Right ventricle myocardium superior (tissue), 1 donor: ENCODE measurements around the gene KCNC1. TPM values are rescaled to one million over a fixed set of nuclear protein-coding genes. Genes with fewer than 3 reads are reported as not detected.

Experiments
- ATAC-seq: fragments of 200-7000 bp; cut with Tn5 transposase; one replicate; pipeline ENCODE4 v1.9.1; 2020; ENCODE audit warnings: mild to moderate bottlenecking; ENCODE audit not compliant: poor library complexity
- DNase-seq: peaks from one replicate; pipeline ENCODE4 v3.0.0-alpha.2; 2020
- intact Hi-C: fragments of 100-400 bp; cut with DNase I; formaldehyde crosslinking; loops from one replicate; pipeline ENCODE4 v1.11.2; 2022
- total RNA-seq: library from RNA; stranded (reverse); fragmentation: NEBNext Ultra II Directional; extraction: Animal tissue kit (Norgen Biotek cat#: 25700); gene quantifications from one replicate; pipeline ENCODE4 v1.2.1, GENCODE V29; 2021
- donor health status: DM: no; HTN: yes; CAD: no; lungs with severe emphysema.

KCNC1 gene
- total RNA-seq, 1 donor from 2014 or later: not detected

- no peak for DNase-seq
- intact Hi-C loops: no loop called here
- no peak for ATAC-seq
These were observed 32.8 kb downstream of the KCNC1 start for GRCh38 chr11:17767301-17767885.

DNA sequence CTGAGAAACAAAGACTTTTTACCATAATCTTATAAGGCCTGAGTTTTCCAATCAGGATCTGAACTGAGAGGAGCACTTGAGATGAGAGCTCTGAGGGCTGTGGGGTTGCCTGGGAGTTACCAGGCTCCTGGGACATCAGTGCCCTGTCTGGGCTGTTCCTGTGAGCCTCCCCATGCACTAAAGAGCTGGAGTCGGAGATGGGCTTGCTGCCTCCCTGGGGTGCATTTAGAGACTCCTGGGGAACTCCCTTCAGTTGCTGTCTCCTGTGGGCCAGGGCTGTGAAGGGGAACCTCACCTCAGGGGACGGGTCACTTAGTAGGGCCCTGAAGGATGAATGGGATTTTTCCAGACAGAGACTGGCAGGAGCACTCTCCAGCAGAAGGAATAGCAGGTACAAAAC lies 33.3 kb downstream of the KCNC1 start:
- intact Hi-C loops: no loop called here
- no peak for ATAC-seq
- no peak for DNase-seq

- DNase-seq: no peak
- intact Hi-C loops: no loop called here
- ATAC-seq: no peak
These were observed 34.0 kb downstream of the KCNC1 start for GRCh38 chr11:17768547-17768946.

DNA sequence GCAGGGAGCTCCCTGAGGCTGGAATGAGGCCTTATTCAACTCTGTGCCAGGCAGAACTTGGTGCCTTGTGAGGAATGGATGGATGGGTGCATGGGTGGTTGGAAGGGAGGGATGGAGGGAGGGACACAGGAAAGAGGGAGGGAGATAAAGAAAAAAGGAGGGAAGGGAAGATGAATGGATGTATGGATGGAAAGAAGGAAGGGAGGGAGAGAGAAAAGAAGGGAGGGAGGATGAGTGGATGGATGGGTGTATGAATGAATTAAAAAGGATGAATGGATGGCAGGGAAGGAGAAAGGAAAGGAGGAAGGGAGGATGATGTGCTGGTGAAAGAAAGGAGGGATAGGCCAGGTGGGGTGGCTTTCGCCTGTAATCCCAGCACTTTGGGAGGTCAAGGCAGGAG lies 34.6 kb downstream of the KCNC1 start:
- ATAC-seq: no peak
- intact Hi-C loops: no loop called here
- DNase-seq: no peak

DNA sequence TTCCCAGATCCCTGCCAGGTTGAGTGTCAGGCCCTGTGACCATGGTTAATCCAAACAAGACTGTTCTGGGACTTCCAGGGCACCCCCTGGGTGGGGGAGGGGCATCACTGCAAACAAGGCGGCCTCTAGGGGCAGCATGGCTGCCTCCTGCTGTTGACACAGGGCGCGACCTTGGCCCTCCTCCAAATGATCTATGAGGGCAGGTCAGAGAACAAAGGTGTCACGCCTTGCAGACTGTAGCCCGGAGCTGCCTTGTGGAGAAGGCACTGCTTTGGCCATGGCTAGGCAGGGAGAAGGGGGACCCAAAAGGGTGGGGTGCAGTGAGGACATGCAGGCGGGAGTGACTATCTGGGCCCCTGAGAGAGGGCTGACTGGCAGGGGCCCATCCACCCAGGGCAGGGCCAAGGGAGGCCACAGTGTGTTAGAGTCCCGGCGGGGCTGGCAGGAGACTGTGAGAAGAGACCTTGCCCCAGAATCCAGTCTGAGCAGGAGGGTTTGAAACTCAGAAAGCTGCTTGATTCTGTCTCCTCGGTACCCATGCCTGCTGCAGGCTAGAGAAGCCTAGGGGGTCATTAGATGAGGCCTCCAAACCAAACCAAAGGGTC lies 35.6 kb downstream of the KCNC1 start:
- ATAC-seq: peak; percentile 26
- intact Hi-C loops: no loop called here
- DNase-seq: no peak

- ATAC-seq: no peak
These were observed 36.3 kb downstream of the KCNC1 start for GRCh38 chr11:17770917-17771316.

DNA sequence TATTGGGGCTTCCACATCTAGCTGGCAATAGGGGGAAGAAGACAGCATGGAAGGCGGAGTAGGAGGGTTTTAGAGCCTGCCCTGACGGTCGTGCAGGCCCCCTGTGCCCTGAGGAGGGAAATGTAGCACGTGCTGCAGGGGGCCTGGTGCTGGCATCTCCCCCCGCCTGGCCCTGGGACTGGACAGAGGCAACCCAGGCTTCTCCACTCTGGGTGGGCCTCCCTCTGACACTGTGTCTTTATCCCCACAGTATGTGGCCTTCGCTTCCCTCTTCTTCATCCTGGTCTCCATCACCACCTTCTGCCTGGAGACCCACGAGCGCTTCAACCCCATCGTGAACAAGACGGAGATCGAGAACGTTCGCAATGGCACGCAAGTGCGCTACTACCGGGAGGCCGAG lies 36.8 kb downstream of the KCNC1 start:
- intact Hi-C loops: no loop called here
- ATAC-seq (no peak), DNase-seq (no peak)

More at GRCh38 chr11:17770917-17771316, 36.3 kb downstream of the KCNC1 start:
- intact Hi-C loops: no loop called here
- no peak for DNase-seq

DNA sequence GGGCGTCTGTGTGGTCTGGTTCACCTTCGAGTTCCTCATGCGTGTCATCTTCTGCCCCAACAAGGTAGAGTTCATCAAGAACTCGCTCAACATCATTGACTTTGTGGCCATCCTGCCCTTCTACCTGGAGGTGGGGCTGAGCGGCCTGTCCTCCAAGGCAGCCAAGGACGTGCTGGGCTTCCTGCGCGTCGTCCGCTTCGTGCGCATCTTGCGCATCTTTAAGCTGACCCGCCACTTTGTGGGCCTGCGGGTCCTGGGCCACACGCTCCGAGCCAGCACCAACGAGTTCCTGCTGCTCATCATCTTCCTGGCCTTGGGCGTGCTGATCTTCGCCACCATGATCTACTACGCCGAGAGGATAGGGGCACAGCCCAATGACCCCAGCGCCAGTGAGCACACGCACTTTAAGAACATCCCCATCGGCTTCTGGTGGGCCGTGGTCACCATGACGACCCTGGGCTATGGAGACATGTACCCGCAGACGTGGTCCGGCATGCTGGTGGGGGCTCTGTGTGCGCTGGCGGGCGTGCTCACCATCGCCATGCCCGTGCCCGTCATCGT lies 37.3 kb downstream of the KCNC1 start:
- intact Hi-C loops: no loop called here
- DNase-seq (no peak), ATAC-seq (no peak)

DNA sequence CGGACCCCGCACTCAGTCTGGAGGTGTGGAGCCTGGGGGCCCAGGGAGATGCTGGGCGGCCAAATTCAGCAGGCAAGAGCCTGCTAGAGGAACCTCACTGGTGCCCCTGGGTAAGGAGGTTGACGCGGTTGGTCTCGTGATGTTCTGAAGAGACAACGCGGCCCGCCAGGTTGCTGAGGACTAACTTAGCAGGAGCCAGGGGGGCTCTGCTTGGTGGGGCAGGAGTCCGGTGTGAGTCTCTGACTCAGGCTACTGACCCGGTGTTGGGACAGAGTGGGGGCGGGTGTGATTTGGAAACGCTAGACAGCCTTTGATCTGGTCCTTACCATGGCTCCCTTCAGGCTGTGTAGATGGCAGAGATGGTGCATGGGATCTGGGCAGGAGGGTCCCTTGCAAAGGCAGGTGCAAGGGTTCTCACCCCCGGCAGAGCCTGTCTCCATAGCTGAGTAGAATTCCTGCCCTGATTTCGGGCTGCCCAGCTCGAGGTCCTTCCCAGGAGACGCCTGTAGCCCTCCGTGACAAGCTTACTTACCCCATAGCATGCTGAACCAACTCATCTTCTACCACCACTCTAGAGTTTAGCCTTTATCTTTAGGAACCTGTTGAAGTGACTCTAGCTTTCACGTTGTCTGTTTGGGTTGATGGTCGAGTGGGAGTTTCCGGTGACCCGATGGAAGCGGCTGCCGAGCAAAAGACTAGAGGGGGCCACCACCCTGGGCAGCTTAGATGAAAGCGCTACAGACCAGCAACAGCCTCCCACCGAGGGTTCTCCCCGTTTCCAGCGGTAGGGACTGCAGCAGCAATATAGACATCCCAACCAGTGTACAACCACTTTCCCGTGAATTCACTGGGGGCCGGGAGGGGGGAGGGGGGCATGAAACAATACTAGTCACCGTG lies 38.4 kb downstream of the KCNC1 start:
- intact Hi-C loops: no loop called here
- no peak for DNase-seq
- ATAC-seq: no peak

- intact Hi-C loops: no loop called here
- no peak for ATAC-seq
- DNase-seq: no peak
These were observed 39.1 kb downstream of the KCNC1 start for GRCh38 chr11:17773674-17774073.

DNA sequence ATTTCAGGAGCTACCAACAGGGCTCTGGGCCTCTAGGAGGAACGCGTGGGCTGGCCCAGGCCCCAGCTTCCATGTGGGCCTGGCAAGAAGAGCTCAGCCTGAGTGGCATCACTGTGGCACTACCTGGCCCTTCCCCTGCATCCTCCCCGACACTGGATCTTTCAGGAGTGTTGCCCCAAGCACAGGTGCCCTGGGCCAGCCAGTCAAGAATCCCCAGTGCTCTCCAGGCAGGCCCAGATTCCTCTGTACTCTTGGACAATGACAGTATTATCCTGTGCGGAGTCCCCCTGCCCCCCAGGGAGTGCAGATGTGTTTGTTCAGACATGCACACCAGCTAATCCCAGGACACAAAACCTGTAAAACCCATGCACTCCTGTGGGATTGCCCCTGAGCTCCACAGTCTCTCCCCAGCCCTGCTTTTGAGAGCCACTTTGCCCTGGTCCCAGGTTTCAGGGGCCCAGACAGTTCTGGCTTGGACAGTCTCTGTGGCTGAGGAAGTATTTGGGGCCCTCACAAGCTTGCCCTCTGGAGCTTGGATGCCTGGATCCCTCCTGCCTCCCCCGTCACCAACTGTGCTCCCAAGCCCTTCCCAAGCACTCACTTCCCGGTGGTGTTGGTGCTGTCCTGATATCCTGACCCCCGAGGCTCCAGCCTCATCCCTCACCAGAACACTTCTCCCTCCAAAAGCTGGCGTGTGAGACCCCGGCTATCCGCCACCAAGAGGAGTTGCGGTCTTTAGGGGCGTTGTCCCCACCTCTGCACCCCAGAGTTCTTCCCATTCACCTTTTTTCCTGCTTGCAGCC lies 39.9 kb downstream of the KCNC1 start:
- intact Hi-C loops: no loop called here
- no peak for ATAC-seq
- no peak for DNase-seq

DNA sequence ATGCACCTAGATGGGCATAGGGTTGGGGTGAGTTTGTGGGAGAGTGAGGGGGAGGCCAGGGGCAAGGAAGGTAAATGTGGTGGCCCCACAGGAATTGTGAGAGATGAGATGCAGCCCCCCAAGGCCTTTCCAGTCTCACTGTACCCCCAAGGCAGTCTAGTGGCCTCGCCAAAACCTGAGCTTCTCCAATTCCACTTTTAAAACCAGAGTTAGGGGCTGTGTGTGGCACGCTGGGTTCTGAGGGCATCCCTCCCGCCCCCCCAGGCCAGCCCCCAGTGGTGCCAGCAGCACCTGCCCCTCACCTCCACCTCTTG lies 40.4 kb downstream of the KCNC1 start:
- intact Hi-C loops: no loop called here
- ATAC-seq (no peak), DNase-seq (no peak)

DNA sequence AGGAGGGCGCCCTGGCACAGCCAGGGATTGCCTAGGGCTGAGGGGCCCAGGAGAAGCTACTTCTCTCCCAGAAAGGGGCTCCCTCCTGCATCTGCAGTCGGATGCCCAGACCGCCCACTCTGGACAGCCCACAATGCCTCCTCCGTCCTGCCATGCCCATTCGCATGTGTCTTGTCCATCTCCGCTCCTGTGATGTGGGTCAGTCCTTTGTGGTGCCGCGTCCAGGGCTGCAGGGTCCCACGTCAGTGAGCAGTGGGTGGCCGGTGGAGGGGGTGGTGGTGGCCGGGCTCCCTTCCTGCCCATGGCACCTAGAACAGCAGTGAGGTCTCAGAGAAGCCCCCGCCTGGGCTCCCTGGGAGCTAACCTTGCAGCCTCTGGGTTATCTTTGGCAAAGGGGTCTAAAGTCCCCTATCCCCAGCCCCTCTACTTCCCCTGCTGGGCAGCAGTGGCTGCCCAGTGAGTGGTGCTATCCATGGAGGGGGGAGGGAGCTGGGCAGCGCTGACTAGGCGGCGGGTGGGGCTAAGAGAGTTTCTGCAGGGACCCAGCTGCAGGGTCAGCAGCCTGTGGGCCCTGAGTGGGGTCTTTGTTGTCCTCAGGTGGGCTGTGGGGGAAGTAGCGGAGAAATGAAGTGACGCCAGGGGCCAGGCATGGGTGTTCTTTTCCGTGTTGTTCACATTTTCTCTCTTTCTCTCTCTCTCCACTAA lies 41.1 kb downstream of the KCNC1 start:
- ATAC-seq: no peak
- intact Hi-C loops: no loop called here
- DNase-seq: no peak

DNA sequence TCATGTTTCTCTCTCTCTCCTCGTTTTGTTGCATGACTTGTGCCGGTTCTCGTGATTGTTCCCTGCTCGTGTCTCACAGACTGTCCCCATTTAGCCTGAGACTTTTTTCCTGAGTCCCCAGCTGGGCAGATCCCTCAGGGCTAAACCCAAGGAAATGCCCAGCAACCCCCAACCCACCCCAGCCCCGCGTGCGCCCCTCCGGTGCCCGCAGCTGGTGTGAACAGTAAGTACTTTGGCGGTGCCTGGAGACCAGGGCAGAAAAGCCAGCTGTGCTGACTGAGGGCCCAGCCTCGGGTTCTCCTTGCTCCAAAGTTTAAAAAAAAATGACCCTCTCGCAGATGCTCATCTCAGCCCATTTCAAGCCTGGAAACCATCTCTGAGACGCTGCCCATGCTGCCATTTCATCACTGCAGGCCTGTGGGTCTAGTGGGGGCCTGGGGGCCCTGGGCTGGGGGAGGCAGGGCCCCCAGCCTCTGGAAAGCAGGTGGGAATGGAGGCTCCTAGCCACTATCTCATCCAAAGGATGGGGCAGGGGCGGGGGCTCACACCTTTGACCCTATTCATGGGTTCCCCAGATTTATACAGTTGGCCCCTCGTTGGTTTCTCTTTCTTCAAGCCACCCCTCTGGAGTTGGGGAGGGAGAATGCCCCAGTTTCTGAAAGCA lies 41.8 kb downstream of the KCNC1 start:
- intact Hi-C loops: no loop called here
- DNase-seq (no peak), ATAC-seq (no peak)

DNA sequence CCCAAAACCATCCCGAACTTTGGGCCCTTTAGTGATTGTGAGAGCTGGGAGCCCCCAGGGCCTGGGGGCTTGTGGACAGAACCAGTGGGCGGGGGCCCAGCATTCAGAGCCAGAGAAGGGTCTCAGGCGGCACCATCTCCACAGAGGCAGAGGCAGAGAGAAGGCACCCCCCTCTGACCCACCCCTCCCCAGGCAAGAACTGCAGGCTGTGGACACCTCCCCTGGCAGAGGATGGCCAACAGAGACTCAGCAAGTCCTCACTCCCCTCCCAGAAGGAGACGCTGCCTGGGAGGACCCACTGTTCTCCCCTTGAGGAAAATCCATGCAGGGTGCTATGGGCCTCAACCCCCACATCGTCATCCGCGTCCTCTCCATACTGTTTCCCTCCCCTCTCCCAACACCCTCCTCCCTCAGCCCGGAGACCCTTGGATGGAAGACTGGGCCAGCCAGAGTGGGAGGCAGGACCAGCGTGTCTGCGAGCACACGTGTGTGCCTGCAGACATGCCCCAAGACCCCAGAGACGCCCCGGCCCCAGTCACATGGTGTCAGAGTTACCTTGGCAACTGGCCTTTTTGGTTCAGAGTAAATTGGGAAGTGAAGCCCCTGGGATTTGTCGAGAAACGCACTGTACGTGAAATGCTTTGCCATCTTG lies 42.6 kb downstream of the KCNC1 start:
- intact Hi-C loops: no loop called here
- no peak for ATAC-seq
- no peak for DNase-seq

GRCh38 chr11:17777738-17778091 lies 43.1 kb downstream of the KCNC1 start:
- intact Hi-C loops: no loop called here
- DNase-seq: no peak
- ATAC-seq: no peak

- intact Hi-C loops: no loop called here
- ATAC-seq (no peak), DNase-seq (no peak)
These were observed 43.8 kb downstream of the KCNC1 start for GRCh38 chr11:17778352-17778751.
